T-cell (primary cell): Measurements from ENCODE around the gene RNF181. TPM values are rescaled to one million over a fixed set of nuclear protein-coding genes. Genes with fewer than 3 reads are reported as not detected.
A peak's percentile ranks its signal among the peaks of the same experiment; 100 is the strongest.

ENCODE experiments used
- ATAC-seq, 4 experiments: fragments of 200-7000 bp in 3 of 4; fragments of 150-1000 bp in 1 of 4; cut with Tn5 transposase; replicated peaks in 1 of 4; 1 replicate in 3 of 4; 2 replicates in 1 of 4; pipeline ENCODE4 v1.10.0; 2021; ENCODE audit warnings: moderate library complexity in 3 of 4, mild to moderate bottlenecking in 2 of 4, moderate number of reproducible peaks in 1 of 4
- CTCF ChIA-PET, 2 donors: fragments of 300-600 bp; sonication (Branson Sonifier 250); formaldehyde crosslinking; loops; one replicate each; lab custom pipeline; 2022; ENCODE audit warnings: antibody characterized with exemption in 2 of 2; lab: Charles Lee
- POLR2A ChIA-PET, 2 donors: fragments of 300-600 bp; sonication (Branson Sonifier 250); formaldehyde crosslinking; loops; one replicate each; lab custom pipeline; 2022; ENCODE audit warnings: antibody characterized with exemption in 2 of 2; lab: Charles Lee
- DNase-seq, 35 experiments: peaks; one replicate each; pipeline versions ENCODE4 v3.0.0 to v3.0.0-alpha.2; 2013 to 2023
- H3K27ac ChIP-seq: one replicate; pipeline ENCODE4 v1.5.1; 2013; ENCODE audit warnings: low read length
- H3K27me3 ChIP-seq, 2 experiments: replicated peaks in 1 of 2; 1 replicate in 1 of 2; 2 replicates in 1 of 2; pipeline versions ENCODE4 v1.6.1 to v1.7.0; 2013; ENCODE audit warnings: low read length in 1 of 2, mixed read lengths in 1 of 2; ENCODE audit not compliant: control insufficient read depth in 2 of 2, insufficient read depth in 2 of 2; ENCODE audit errors: extremely low read depth in 1 of 2
- H3K36me3 ChIP-seq, 2 donors: 1 replicate in 1 of 2; 2 replicates in 1 of 2; pipeline versions ENCODE4 v1.6.1 to v1.7.0; 2013; ENCODE audit warnings: low read length in 1 of 2; ENCODE audit not compliant: control insufficient read depth in 2 of 2, insufficient read depth in 1 of 2; ENCODE audit errors: extremely low read depth in 1 of 2
- H3K4me1 ChIP-seq, 2 experiments: 1 replicate in 1 of 2; 2 replicates in 1 of 2; pipeline versions ENCODE4 v1.6.1 to v1.7.0; 2013; ENCODE audit warnings: low read length in 2 of 2, mixed read lengths in 1 of 2; ENCODE audit not compliant: insufficient read depth in 2 of 2, control insufficient read depth in 1 of 2; ENCODE audit errors: extremely low read depth in 1 of 2
- H3K4me3 ChIP-seq, 2 donors: 1 replicate in 1 of 2; 2 replicates in 1 of 2; pipeline versions ENCODE4 v1.5.1 to v1.7.0; 2013; ENCODE audit warnings: mild to moderate bottlenecking in 2 of 2, low read length in 1 of 2, moderate library complexity in 1 of 2; ENCODE audit not compliant: control insufficient read depth in 1 of 2; ENCODE audit errors: extremely low read depth in 1 of 2
- H3K9me3 ChIP-seq: 2 replicates; pipeline ENCODE4 v1.7.0; 2013
- H3K27ac Mint-ChIP-seq, 2 donors: one replicate each; pipeline ENCODE4 v1.8.0; 2020 to 2021; ENCODE audit warnings: mild to moderate bottlenecking in 2 of 2, mixed read lengths in 2 of 2
- H3K27me3 Mint-ChIP-seq, 2 donors: one replicate each; pipeline ENCODE4 v1.8.0; 2021 to 2022; ENCODE audit warnings: mixed read lengths in 2 of 2
- H3K36me3 Mint-ChIP-seq: one replicate; pipeline ENCODE4 v1.8.0; 2021; ENCODE audit warnings: mixed read lengths
- H3K4me1 Mint-ChIP-seq, 3 donors: one replicate each; pipeline ENCODE4 v1.8.0; 2020 to 2022; ENCODE audit warnings: mixed read lengths in 3 of 3, mild to moderate bottlenecking in 1 of 3
- H3K4me3 Mint-ChIP-seq, 3 donors: one replicate each; pipeline ENCODE4 v1.8.0; 2020 to 2022; ENCODE audit warnings: mild to moderate bottlenecking in 3 of 3, mixed read lengths in 3 of 3, moderate library complexity in 3 of 3
- H3K9me3 Mint-ChIP-seq, 3 donors: one replicate each; pipeline ENCODE4 v1.8.0; 2020 to 2022; ENCODE audit warnings: mixed read lengths in 3 of 3
- WGBS: methylation state at CpG from one replicate; pipeline ENCODE4 v1.1.5; 2013; ENCODE audit warnings: missing lambda C conversion rate; ENCODE audit not compliant: insufficient coverage; 5-methylcytosine and 5-hydroxymethylcytosine counted together
- total RNA-seq, 35 experiments: library from RNA in 6 of 35; stranded (reverse) in 6 of 35; fragments of 120-200 nt in 1 of 35; gene quantifications; one replicate each; pipeline versions ENCODE4 v1.2.1 to v1.2.4 and lab custom pipeline; 2013 to 2026

The RNF181 gene
- total RNA-seq, 5 donors from 2014 or later (not counting 1 experiment from before 2014, with no cell fraction given) = 49.9 to 74.6 (median 64.3) TPM

DNA sequence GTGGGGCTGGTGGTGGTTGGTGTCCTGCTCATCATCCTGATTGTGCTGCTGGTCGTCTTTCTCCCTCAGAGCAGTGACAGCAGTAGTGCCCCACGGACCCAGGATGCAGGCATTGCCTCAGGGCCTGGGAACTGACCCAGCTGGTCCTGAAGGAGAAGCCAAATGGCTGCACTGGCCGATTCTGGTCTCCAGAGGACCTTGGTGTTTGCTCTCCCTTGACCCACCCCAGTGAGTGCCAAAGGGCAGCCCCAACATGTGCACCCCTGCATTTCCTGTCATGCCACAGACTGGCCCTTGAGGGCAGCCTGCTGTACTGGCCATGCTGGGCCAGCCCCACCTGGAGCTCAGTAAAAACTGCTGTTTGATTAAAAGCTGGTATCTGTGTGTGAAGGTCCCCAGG, 2.5 kb upstream of the RNF181 start:
- Histone ChIP-seq H3K4me3 (no peak overlapping the region), H3K4me1 (peaks cover 12 to 32% of the 10 kb centered on the region in 2 experiments), H3K9me3 (no peaks in the 10 kb centered on the region), H3K27me3 (no peaks in the 10 kb centered on the region), H3K27ac (no peak overlapping the region), H3K36me3 (peaks cover 5 to 10% of the 10 kb centered on the region in 2 donors)
- DNase-seq = no peak
- Mint-ChIP-seq H3K4me1 (peaks cover 48 to 54% (median 52%) of the 10 kb centered on the region in 3 donors), H3K36me3 (peaks cover 3% of the 10 kb centered on the region), H3K27me3 (no peaks in the 10 kb centered on the region), H3K9me3 (no peaks in the 10 kb centered on the region), H3K27ac (no peak overlapping the region), H3K4me3 (peak overlapping the region in 1 of 3 donors; percentile 99)
- ChIA-PET CTCF (no interaction called here), POLR2A (interaction anchor here in 1 of 2 donors (0.7 kb wide), 1 partner anchor 38 kb away, joined by 4 read pairs; no protein-coding TSS in a partner anchor)
- no peak for ATAC-seq
- WGBS = 83% methylated on average over 3 of the region's 3 CpGs

DNA sequence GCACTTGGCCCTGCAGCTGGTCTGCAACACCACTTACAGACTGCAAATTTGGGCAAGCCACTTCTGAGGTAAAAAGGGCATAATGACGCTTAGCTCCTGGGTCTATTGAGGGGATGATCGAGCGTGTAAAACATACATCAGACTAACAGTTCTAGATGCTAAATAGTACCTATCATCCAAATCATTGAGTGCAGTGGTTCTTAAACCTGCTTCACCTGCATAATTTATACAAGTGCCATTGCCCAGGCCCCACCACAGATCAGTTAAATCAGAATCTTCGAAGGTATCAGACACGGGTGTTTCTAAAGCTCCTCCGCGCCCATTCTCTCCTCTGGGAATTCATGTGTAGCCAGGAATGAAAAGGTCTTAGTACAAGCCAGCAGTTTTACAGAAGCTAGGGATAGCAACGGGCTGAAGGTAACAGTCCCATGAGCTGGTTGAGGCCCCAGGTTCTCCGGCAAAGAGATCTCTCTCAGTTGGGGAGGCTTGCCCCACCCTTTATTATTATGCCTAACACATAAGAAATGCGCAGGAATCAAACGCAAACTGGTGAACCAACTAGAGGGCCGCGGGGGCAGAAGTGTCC, 737 bp upstream of the RNF181 start:
- Mint-ChIP-seq H3K27me3 (no peaks in the 10 kb centered on the region), H3K9me3 (no peaks in the 10 kb centered on the region), H3K4me1 (peaks cover 43 to 45% (median 44%) of the 10 kb centered on the region in 3 donors), H3K27ac (peak overlapping the region; percentile 98 to 99), H3K4me3 (peak overlapping the region; percentile 99), H3K36me3 (peaks cover 3% of the 10 kb centered on the region)
- ATAC-seq (peak in 3 of 4 experiments; percentile 4 to 6 (median 5)), DNase-seq (peak in 1 of 35 experiments; percentile 23)
- 10% methylated on average over 7 of the region's 13 CpGs for WGBS
- peaks cover 5 to 18% of the 10 kb centered on the region in 2 donors for H3K36me3 ChIP-seq
- no peaks in the 10 kb centered on the region for H3K9me3 ChIP-seq
- peaks cover 12 to 33% of the 10 kb centered on the region in 2 experiments for H3K4me1 ChIP-seq
- POLR2A ChIA-PET = interaction anchor here (0.5 to 2.2 kb wide), 8 partner anchors 9 to 55 kb away, joined by 3 to 15 read pairs (median 4); partner anchors contain the start of genes C2orf68 (in 1 of the 2) and VAMP8 (in 1 of the 2)
- H3K4me3 ChIP-seq = peak overlapping the region; percentile 92 to 95
- CTCF ChIA-PET = interaction anchor here in 1 of 2 donors (0.7 to 1.6 kb wide), 3 partner anchors 43 to 240 kb away, joined by 3 to 5 read pairs (median 5); partner anchors contain the start of gene ELMOD3
- H3K27me3 ChIP-seq = no peaks in the 10 kb centered on the region
- peak overlapping the region; percentile 75 for H3K27ac ChIP-seq

DNA sequence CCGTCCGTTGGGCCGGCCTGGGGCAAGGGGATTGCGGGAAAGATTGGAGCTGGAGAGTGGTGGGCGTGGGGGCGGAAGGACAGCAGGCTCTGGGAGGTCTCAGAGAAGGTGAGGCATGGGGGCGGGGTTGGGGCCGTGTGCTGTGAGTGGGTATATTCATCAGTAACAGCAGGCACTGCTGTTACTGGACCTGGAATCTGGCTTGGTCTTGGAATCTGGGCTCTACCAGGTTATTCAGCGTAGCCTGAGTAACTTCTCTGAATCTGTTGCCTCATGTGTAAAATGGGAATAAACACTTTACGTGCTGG, 435 bp downstream of the RNF181 start:
- Mint-ChIP-seq H3K4me1 (peaks cover 32 to 38% (median 38%) of the 10 kb centered on the region in 3 donors), H3K27me3 (no peaks in the 10 kb centered on the region), H3K9me3 (no peaks in the 10 kb centered on the region), H3K36me3 (peaks cover 3% of the 10 kb centered on the region), H3K4me3 (peak overlapping the region; percentile 99), H3K27ac (peak overlapping the region; percentile 98 to 99)
- Histone ChIP-seq H3K36me3 (peaks cover 5 to 18% of the 10 kb centered on the region in 2 donors), H3K4me3 (peak overlapping the region; percentile 92 to 95), H3K27ac (peak overlapping the region; percentile 75), H3K27me3 (no peaks in the 10 kb centered on the region), H3K4me1 (peaks cover 12 to 33% of the 10 kb centered on the region in 2 experiments), H3K9me3 (no peaks in the 10 kb centered on the region)
- DNase-seq (no peak), ATAC-seq (peak in 3 of 4 experiments; percentile 3 to 10 (median 6))
- WGBS = 1% methylated on average over 8 of the region's 10 CpGs
- ChIA-PET CTCF (interaction anchor here in 1 of 2 donors (0.6 to 1.6 kb wide), 4 partner anchors 41 to 190 kb away, joined by 3 to 5 read pairs (median 4); no protein-coding TSS in a partner anchor), POLR2A (interaction anchor here (0.5 to 2.2 kb wide), 5 partner anchors 8 to 1137 kb away, joined by 3 to 15 read pairs (median 4); partner anchors contain the start of gene C2orf68 (in 1 of the 2))

GRCh38 chr2:85596486-85597143, 1.1 kb downstream of the RNF181 start:
- ATAC-seq = no peak
- H3K27me3 Mint-ChIP-seq = no peaks in the 10 kb centered on the region
- DNase-seq = no peak
- CTCF ChIA-PET = interaction anchor here in 1 of 2 donors (0.5 to 1.6 kb wide), 2 partner anchors 40 to 107 kb away, joined by 3 read pairs; no protein-coding TSS in a partner anchor
- no CpG with 5 or more reads among the region's 3 CpGs for WGBS
- Histone ChIP-seq H3K27ac (no peak overlapping the region), H3K36me3 (peaks cover 5 to 18% of the 10 kb centered on the region in 2 donors), H3K4me3 (peak overlapping the region; percentile 92 to 95), H3K4me1 (peaks cover 12 to 36% of the 10 kb centered on the region in 2 experiments), H3K27me3 (no peaks in the 10 kb centered on the region), H3K9me3 (no peaks in the 10 kb centered on the region)
- POLR2A ChIA-PET = interaction anchor here (0.6 kb wide), 2 partner anchors 19 to 32 kb away, joined by 3 to 6 read pairs; no protein-coding TSS in a partner anchor
- H3K4me3 Mint-ChIP-seq = peak overlapping the region; percentile 99
- peaks cover 32 to 40% (median 39%) of the 10 kb centered on the region in 3 donors for H3K4me1 Mint-ChIP-seq
- peak overlapping the region; percentile 57 to 74 for H3K27ac Mint-ChIP-seq
- peaks cover 3% of the 10 kb centered on the region for H3K36me3 Mint-ChIP-seq
- H3K9me3 Mint-ChIP-seq = no peaks in the 10 kb centered on the region

- ATAC-seq (no peak), DNase-seq (no peak)
- ChIA-PET CTCF (interaction anchor here in 1 of 2 donors (1.6 kb wide), 1 partner anchor 39 kb away, joined by 3 read pairs; no protein-coding TSS in a partner anchor), POLR2A (interaction anchor here (0.6 kb wide), 2 partner anchors 10 to 32 kb away, joined by 3 read pairs; no protein-coding TSS in a partner anchor)
- Mint-ChIP-seq H3K27me3 (no peaks in the 10 kb centered on the region), H3K4me3 (peak overlapping the region; percentile 99), H3K4me1 (peaks cover 32 to 43% (median 41%) of the 10 kb centered on the region in 3 donors), H3K27ac (peak overlapping the region in 1 of 2 donors; percentile 57), H3K9me3 (no peaks in the 10 kb centered on the region), H3K36me3 (peaks cover 3% of the 10 kb centered on the region)
- Histone ChIP-seq H3K4me1 (peaks cover 15 to 42% of the 10 kb centered on the region in 2 experiments), H3K36me3 (peaks cover 5 to 18% of the 10 kb centered on the region in 2 donors), H3K27ac (no peak overlapping the region), H3K4me3 (no peak overlapping the region), H3K27me3 (no peaks in the 10 kb centered on the region), H3K9me3 (no peaks in the 10 kb centered on the region)
- WGBS = no CpG with 5 or more reads among the region's 5 CpGs
These were observed 1.7 kb downstream of the RNF181 start for GRCh38 chr2:85597241-85597640.
